Stimulated activated naive CD4-positive, alpha-beta T cell (primary cell): ENCODE data around the gene ASGR2.
"Not testable (repeated sequence)": the region's sequence is repeated elsewhere in the genome, so short reads cannot be mapped to it uniquely, and the experiment has no call there.

Experiments used
- DNase-seq, 6 experiments: peaks; one replicate each; lab custom pipeline; 2025; lab: John Stamatoyannopoulos, UW

The ASGR2 gene, protein sequence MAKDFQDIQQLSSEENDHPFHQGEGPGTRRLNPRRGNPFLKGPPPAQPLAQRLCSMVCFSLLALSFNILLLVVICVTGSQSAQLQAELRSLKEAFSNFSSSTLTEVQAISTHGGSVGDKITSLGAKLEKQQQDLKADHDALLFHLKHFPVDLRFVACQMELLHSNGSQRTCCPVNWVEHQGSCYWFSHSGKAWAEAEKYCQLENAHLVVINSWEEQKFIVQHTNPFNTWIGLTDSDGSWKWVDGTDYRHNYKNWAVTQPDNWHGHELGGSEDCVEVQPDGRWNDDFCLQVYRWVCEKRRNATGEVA

DNA sequence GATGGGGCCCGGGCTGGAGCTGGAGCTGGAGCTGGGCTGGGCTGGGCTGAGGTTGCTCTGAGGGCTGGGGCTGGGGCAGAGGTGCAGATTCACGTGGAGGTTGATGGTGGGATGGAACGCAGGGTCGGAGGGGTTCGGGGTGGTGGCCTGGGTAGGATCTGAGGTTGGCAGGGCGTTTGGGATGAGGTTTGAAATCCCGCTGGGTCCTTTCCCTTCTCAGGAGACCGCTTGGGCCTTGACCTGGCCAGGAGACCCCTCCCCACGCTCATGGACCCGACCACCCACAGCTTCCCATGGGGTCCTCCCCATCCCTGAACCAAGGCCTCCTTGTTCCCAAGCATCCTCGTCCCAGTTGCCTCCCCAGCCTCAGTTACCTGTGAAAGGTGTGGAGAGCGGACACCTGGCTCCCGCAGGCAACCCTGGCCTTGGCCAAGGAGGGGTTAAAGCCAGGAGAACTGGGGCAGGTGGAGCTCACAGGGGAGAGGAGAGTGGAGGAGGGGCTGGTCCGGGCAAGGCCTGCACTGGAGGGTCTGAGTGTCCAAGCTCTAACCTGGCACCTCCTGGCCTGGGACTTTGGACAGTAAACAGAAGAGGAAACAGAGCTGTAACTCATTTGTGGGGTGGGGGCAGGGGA lies at the start of gene ASGR2:
Gene ASGR2 (minus strand): TSS at position 582 of the 634 bp plus-strand sequence. CDS start 582 bp downstream, outside the sequence.
- no peak for DNase-seq

DNA sequence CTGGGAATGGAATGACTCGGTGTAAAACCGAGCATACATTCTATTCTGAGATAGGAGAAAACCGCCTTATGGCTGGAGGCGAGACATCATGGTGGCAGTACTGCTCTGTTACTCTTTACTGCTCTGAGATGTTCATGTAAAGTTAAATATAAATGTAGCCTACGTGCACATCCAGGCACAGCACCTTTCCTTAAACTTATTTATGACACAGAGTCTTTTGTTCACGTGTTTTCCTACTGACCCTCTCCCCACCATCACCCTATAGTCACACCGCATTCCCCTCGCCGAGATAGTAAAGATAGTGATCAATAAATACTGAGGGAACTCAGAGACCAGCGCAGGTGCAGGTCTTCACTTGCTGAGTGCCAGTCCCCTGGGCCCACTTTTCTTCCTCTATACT lies 44.9 kb upstream of the ASGR2 start:
- not testable (repeated sequence) for DNase-seq

DNA sequence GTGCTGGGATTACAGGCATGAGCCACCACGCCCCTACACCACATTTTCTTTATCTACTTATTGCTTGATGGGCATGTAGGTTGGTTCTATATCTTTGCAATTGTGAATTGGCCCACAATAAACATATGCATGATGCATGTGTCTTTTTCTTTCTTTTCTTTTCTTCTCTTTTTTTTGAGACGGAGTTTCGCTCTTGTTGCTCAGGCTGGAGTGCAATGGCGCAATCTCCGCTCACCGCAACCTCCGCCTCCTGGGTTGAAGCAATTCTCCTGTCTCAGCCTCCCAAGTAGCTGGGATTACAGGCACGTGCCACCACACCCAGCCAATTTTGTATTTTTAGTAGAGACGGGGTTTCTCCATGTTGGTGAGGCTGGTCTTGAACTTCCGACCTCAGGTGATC lies 43.8 kb upstream of the ASGR2 start:
- not testable (repeated sequence) for DNase-seq

DNA sequence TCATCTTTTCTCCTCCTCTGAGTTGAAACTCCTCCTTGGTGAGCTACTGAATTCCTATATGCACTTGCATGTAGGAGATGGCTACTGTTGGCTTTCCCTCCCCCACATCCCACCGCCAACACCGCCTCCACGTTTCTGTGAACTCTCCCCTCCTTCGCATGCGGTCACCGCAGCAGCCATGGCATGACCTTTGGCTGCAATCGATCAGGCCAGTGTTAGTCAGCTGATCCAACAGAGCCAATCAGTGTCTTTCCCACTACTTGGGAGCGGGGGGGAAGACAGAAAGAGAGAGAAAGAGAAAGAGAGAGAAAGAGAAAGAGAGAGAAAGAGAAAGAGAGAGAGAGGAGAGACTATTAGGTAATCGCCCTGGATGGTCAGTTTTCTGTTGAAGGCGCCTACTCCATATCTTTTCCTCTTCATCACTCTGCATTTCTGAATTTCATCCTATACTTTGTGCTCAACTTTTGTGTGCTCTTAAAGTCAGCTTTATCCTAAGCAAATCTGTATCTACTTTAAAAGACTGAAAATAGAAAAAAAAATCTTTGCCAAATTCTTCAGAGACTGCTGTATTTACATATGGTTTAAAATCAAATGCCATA lies 41.8 kb upstream of the ASGR2 start:
- DNase-seq = no peak

DNA sequence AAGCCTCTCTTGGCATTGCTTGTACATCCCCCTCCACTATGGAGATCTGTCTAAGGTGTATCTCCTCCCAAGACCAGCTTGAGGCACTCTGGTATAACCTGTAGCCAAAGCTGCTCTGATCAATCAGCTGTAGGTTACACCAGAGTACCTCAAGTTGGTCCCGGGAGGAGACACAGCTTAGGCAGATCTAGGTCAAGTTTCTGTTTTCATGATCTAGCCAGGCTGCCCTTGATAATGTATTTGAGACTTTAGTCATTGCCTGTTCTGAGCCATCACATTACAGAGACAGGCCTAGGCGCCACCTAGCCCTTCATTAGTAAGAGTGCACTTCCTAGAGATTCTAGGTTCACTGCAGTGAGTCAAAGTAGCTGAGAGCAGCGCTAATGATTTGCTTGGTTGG lies 33.1 kb upstream of the ASGR2 start:
- DNase-seq = no peak

DNA sequence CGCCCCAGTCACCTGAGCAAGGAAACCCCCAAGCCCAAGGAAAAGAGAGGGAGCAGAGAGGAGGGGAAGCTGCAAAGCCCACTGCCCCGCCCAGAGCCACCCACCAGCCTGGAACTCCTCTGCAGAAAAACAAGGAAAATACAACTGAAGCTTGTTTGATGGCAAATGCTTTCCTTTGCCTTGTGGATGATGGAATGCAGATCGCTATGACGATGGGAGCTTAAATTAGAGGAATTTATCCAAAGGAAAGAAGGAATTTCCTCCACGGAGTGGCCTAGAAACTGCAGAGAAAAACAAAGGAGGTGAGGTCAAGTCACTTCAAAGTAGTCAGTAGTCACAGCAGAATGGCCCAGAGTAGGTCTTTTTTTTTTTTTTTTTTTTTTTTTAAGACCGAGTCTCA lies 31.5 kb upstream of the ASGR2 start:
- no peak for DNase-seq

DNA sequence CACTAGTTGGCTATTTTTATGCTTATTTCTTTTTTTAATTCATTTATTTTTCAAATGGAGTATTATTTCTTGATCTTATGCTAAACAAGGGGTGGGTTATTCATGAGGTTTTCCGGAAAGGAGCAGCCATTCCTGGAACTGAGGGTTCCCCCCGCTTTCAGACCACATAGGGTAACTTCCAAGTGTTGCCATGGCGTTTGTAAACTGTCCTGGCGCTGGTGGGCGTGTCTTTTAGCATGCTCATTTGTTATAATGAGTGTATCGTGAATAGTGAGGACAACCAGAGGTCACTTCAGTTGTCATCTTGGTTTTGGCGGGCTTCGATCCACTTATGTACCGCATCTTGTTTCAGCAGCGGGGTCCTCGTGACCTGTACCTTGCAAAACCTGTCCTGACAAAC lies 29.6 kb upstream of the ASGR2 start:
- DNase-seq = no peak

DNA sequence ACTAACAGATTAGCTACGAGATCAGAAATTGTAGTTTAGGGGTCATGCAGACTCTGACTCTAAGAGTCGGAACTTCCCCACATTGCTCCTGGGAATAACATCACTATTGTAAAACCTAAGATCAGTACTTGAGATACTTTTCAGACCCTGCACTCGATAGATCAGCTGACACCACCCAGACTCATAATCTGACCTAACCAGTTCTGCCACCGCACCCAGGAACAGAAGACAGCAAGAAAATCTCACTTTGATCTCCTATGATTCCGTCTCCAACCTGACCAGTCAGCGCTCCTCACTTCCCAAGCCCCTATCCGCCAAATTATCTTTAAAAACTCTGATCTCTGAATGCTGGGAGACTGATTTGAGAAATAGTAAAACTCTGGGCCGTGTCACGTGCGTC lies 27.2 kb upstream of the ASGR2 start:
- DNase-seq = no peak

DNA sequence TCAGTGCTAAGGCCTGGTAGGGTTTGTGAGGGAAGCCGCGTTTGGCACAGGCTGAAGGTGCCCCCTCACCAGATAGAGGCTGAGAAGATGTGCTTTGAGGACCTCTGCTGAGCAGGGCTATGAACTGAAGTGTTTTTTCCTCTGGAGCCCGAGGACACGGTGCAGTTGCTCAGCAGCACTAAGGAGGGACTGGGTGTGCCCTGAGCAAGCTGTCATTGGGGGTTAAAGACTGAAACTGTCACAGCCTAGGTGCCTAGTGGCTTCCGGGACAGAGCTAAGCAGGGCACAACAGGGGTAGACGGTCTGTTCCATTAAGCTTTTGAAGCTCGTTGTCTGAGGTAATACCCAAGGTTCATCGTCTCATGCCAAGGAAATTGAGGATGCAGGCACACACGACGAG lies 24.8 kb upstream of the ASGR2 start:
- DNase-seq = no peak

DNA sequence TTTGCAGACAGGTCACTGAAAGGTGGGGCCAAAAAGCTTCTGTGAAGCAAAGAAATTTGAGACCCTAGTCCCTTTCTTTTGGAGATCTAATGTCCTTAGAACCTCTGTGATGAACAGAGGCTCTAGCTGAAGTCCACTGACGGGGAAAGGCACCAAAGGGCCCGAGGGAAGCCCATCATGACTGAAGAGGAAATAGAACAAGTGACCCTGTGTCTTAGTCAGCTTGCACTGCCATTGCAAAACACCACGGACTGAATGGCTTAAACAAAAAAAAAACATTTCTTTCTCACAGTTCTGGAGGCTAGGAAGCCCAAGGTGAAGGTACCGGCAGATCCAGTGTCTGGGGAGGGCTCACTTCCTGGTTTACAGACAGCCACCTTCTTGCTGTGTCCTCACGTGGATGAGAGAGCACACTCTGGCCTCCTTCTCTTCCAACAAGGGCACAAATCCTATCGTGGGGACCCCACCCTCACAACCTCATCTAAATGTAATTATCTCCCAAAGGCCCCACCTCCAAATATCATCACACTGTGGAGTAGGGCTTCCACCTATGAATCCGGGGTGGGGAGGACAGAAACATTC lies 24.3 kb upstream of the ASGR2 start:
- DNase-seq = no peak

DNA sequence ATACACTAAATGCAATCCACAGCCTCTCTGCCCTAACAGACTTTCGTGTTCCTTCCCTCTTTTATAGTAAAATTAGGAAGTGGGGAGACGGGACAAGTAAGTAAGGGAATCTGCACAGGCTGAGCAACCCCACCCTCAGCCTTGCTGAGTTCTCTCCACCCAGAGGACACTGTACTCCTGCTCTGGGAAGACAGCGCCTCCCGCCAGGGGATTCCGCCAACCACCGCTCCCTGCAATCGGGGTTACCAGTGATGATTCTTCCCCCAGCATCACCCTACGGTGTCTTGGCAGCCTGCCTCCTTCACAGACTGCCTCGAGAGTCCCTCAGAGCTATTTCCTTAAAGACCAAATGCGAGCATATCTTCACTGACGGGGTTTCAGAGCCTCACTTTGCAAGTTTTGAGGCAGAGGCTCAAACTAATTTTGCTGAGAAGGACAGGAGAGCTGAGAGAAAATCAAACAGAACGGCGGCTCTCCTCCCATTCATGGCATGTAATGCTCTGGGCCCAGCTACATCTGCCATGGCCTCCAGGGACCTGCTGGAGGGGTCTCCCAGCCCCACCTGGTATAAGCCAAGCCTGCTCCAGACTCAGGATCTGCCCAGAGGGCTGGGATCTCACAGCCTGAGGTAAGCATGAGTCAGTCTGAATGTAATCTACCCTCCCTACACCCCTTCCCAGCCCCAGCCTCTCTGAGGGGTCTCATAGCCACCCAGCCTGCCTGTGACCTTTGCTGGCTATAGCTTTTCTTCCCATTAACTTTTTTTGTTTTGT lies 22.7 kb upstream of the ASGR2 start:
- no peak for DNase-seq

DNA sequence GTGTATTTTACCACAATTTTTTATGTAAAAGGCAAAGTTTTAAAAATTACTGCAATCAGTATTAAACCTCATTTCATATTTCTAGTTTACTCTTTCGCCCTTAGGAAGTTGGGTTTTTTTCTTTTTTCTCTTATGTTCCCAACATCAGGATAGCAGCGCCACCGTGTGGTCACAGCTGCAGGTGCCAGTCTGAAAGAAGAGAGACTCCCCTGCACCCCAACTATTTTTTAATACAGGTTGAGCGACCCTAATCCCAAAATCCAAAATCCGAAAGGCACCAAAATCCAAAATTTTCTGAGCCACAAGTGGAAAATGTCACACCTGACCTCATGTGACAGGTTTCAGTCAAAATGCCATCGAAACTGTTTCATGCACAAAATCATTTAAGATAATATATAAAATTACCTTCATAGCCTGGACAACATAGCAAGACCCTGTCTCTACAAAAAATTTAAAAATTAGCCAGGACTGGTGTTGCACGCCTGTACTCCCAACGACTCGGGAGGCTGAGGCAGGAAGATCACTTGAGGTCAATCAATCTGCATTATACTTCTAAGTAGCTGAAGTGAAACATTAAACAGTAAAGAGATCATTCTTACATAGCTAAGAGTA lies 21.8 kb upstream of the ASGR2 start:
- peak; percentile 42 to 77 (median 68) for DNase-seq

DNA sequence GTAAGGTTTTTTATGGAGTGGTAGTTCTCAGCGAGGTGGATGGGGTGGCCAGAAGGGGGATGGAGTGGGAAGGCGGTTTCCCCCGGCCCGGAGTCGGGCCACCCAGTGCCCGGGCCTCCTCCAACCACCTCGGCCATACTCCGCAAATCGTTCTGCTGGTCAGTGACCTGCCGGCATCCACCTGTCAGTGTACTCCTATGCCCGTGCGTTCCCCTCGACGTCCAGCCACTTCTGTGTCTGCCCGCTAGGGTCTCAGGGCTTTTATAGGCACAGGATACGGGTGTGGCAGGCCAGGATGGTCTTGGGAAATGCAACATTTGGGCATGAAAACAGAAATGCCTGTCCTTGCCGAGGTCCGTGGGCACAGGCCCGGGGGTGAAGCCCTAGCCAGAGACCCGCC lies 19.3 kb upstream of the ASGR2 start:
- DNase-seq = no peak

DNA sequence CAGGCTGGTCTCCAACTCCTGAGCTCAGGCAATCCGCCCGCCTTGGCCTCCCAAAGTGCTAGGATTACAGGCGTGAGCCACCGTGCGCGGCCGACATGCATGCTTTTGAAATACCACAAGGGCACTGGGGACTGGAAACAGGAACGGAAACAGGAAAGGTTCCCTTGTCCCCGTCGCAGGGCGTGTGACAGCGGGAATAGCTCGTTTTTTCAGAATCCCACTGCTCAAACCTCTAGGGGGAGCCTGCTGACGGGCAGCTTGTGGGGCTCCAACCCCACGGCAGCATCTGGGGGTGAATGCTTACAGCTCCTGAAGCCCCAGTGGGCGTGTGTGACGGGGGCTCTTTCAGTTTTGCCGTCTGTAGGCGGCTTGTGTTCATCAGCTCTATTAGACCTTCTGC lies 18.8 kb upstream of the ASGR2 start:
- DNase-seq = peak in 4 of 6 experiments; percentile 26 to 44 (median 36)

DNA sequence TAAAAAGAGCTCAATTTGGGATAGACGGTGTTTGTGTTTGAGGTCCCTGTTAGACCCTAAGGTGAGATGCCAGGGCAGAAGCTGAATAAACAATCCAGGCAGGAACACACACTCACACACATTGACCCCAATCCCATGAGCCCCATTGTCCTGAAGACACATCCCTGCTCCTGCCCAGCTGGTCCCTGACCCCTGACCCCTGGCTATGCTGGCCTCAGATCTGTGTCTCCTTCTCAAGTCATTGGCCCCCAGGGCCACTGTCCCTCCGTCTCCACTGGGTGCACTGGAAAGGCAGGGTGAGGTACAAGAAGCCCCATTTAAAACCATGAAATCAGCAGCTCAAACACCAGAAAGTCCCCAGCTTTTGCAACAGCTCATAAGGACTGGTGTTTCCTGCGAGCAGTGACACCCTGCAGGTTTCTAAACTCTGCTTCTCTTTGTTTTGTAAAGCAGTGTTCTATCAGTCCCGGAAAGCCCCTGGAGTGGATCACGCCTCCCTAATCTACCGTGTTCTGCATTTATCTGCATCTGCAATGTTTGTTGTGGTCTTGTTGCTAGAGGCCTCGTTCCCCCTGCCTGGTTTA lies 18.0 kb upstream of the ASGR2 start:
- DNase-seq = peak; percentile 52 to 83 (median 72)

DNA sequence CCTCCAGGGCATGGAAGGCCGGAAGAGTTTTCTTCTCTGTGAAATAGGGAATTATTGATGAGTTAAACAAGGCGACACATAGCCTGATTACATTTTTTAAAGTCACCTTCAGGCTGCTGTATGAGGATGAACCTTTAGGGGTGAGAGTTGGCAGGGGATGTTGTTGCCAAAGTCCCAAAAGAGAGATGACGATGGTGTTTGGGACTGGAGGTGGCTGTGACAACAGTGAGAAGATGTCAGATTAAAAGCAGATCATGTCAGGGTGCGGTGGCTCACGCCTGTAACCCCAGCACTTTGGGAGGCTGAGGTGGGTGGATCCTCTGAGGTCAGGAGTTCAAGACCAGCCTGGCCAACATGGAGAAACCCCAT lies 16.8 kb upstream of the ASGR2 start:
- DNase-seq = no peak

DNA sequence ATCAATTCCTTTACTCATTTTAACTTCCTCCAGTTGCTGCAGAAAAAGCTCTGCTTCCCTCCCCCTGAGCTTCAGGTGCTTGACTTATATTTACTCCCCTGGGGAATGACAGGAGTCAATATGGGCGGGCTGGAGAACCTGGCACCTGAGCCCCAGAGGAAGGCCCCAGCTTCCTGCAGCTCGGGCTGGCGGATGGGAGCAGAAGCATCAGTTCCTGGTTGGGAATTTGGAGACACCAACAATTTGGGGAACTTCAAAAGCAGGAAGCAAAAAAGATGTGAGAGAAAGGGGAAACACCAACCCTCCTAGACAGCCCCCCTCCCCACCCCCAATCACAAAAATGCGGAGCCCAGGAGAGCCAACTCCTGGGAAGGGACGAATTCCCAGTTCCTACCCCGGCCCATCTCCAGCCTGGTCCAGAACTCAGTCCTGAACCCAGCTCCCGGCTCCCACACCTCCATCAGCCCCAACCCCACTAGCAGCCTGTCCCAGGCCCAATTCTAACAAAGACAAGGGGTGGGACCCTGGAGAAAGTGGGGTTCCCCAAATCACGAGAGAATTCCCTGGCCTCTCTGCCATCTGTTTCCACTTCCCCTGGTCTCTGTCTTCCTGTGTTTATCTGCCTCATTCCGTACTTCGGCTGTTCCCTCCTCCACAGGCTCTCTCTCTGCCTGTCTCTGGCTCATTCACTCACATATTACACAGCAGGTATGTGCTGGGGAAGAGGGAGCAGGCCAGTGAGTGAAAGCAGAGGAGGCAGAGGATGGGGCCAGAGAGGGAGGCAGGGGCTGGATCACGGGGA lies 16.2 kb upstream of the ASGR2 start:
- no peak for DNase-seq

DNA sequence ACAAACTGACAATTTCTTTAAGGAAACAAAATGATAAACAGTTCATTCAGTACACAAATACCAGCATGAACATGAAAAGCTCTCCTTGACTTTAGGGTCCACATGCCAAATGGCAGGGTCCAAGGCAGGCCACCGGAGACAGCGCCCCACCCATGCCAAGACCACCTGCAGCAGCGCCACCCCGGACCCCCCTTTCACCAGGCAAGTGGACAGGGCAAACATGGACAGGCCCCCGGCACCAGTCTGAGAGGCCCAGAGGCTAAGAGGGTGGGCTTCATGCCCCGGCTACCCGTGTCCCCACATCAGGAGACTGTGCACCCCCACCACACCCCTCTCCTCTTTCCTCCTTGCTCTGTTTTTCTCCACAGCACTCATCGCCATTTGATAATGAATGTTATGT lies 14.7 kb upstream of the ASGR2 start:
- no peak for DNase-seq

DNA sequence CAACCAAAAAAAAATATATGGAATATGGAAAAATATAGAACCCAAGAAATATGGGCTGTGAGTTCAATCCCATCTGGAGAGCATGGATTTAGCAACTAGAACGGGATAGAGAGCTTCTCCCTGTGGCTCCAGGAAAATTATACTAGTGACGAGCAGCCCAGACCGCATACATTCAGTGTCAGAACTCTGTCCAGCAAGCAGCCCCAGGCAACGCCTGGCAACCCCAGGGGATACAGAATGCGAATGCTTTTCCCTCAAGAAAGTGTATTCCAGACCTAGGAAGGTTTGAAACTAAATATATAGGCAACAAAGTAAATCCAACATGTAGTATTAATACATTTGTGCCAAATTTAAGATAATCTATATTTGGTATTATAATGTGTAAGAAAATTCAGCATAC lies 13.5 kb upstream of the ASGR2 start:
- no peak for DNase-seq

DNA sequence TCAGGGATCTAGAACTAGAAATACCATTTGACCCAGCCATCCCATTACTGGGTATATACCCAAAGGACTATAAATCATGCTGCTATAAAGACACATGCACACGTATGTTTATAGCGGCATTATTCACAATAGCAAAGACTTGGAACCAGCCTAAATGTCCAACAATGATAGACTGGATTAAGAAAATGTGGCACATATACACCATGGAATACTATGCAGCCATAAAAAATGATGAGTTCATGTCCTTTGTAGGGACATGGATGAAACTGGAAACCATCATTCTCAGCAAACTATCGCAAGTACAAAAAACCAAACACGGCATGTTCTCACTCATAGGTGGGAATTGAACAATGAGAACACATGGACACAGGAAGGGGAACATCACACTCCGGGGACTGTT lies 12.9 kb upstream of the ASGR2 start:
- DNase-seq = not testable (repeated sequence)

DNA sequence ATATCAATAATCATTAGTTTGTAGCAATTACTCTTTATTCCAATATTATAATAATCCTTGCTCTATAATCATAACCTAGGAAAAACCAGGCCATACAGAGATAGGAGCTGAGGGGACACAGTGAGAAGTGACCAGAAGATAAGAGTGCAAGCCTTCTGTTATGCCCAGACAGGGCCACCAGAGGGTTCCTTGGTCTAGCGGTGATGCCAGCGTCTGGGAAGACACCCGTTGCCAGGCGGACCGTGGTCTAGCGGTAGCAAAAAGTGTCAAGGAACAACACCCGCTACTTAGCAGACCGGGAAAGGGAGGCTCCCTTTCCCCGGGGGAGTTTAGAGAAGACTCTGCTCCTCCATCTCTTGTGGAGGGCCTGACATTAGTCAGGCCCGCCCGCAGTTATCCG lies 11.8 kb upstream of the ASGR2 start:
- DNase-seq = not testable (repeated sequence)
